ENCODE data around the gene ARHGAP26. TPM values are rescaled to one million over a fixed set of nuclear protein-coding genes. Genes with fewer than 3 reads are reported as not detected.
"Not testable (repeated sequence)": the region's sequence is repeated elsewhere in the genome, so short reads cannot be mapped to it uniquely, and the experiment has no call there.

Gene ARHGAP26
- total and polyA plus RNA-seq, 2 donors (not counting 3 experiments of a cell fraction or from before 2014, with no cell fraction given), result 3.1 to 16.2 TPM

DNA sequence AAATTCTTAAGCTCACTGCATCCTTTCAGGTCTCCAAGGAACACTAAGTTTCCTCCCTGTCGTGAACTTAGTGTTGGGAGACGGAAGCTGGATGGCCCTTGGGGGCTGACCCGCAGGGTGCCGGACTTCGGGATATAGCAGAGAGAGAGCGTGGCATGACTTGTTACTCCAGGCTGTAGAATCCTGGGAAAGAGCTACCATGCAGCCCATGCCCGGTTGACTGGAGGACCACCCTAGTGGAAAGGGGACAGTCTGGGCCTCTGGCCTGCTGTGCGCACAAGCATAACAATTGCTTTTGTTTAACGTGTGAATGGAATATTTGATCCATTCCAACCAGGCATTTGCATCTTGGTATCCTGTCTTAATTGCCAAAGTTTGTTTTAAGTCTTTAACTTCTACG is 319.9 kb downstream of the ARHGAP26 start:
- CTCF ChIA-PET, result interaction anchor here (0.9 to 1.0 kb wide), 2 partner anchors 23 to 314 kb away, joined by 3 read pairs; partner anchors contain the start of gene NR3C1
- H3K4me3 ChIP-seq (replicated peaks in 1 of 3; ENCODE audit: insufficient read depth in 1 of 3, low read depth in 1 of 3, low read length in 3 of 3); H3K27ac ChIP-seq (ENCODE audit: insufficient read depth, low read depth, low read length); intact Hi-C loops (cut with micrococcal nuclease); BruUV-seq (replicated peaks); H3K4me2 ChIP-seq (ENCODE audit: insufficient read depth, low read length); dilution Hi-C loops (cut with MboI; ENCODE audit: extremely low pct_ligation_motif_present, low sequenced_read_pairs); H3K36me3 ChIP-seq (ENCODE audit: control insufficient read depth in 2 of 2, extremely low read depth in 1 of 2, insufficient read depth in 2 of 2, low read length in 2 of 2); DNase-seq (ENCODE audit: low read depth, low spot score); FAIRE-seq; H3K79me2 ChIP-seq (ENCODE audit: control insufficient read depth, insufficient read depth, low read length); POLR2A ChIA-PET; H4K20me1 ChIP-seq (replicated peaks; ENCODE audit: control insufficient read depth, extremely low read depth, insufficient read depth, low read length); H3K9me3 ChIP-seq (replicated peaks; ENCODE audit: control insufficient read depth, insufficient read depth, low read length); H3K4me1 ChIP-seq (ENCODE audit: control insufficient read depth, extremely low read depth, insufficient read depth, low read length); H3K9me1 ChIP-seq (replicated peaks; ENCODE audit: control insufficient read depth, extremely low read depth, insufficient read depth, low read length); H3K27me3 ChIP-seq (ENCODE audit: control insufficient read depth in 2 of 2, insufficient read depth in 2 of 2, low read length in 2 of 2); H3K9ac ChIP-seq (replicated peaks; ENCODE audit: extremely low read depth, insufficient read depth, low read length); H2AFZ ChIP-seq (ENCODE audit: low read depth, low read length): not testable (repeated sequence)

DNA sequence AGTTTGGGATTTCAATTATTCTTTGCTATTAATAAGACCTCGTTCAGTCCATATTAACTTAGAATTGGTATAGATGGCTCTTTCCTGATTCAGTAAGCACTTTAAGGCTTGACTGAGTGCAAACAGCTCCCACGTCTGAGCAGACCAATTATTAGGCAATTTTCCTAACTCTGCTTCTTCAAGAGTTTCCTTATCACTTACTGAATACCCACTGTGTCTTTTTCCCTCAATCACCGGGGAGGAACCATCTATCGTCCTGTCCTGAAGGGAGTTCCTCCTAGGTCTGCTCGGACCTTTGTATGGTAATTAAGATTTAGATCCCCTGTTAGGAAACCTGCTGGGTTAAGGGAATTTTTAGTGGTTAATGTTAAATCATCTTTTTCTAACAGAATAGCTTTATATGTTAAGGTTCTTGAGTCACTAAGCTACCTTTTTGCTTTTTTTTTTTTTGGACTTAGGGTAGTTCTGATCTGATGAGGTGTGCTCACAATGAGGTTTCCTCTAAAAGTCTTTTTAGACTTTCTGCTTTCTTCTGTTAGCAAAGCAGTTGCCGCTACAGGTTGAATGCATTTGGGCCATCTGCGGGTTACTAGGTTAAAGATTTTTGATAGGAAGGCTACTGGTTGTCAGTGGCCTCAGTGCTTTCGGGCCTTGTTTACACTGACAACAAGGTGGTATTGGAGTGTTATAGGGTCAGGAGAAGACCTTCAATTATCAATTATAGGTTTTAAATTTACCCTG is 322.7 kb downstream of the ARHGAP26 start:
- POLR2A ChIA-PET, result not testable (repeated sequence)

More for the DNA sequence above, 322.7 kb downstream of the ARHGAP26 start:
- H3K4me2 ChIP-seq (ENCODE audit: insufficient read depth, low read length); dilution Hi-C loops (cut with MboI; ENCODE audit: extremely low pct_ligation_motif_present, low sequenced_read_pairs); H3K36me3 ChIP-seq (ENCODE audit: control insufficient read depth in 2 of 2, extremely low read depth in 1 of 2, insufficient read depth in 2 of 2, low read length in 2 of 2); BruUV-seq (replicated peaks); H3K9me1 ChIP-seq (replicated peaks; ENCODE audit: control insufficient read depth, extremely low read depth, insufficient read depth, low read length); H3K9me3 ChIP-seq (replicated peaks; ENCODE audit: control insufficient read depth, insufficient read depth, low read length); H3K79me2 ChIP-seq (ENCODE audit: control insufficient read depth, insufficient read depth, low read length); DNase-seq (ENCODE audit: low read depth, low spot score); H4K20me1 ChIP-seq (replicated peaks; ENCODE audit: control insufficient read depth, extremely low read depth, insufficient read depth, low read length); FAIRE-seq; H3K27ac ChIP-seq (ENCODE audit: insufficient read depth, low read depth, low read length); H3K9ac ChIP-seq (replicated peaks; ENCODE audit: extremely low read depth, insufficient read depth, low read length); H3K4me1 ChIP-seq (ENCODE audit: control insufficient read depth, extremely low read depth, insufficient read depth, low read length); H2AFZ ChIP-seq (ENCODE audit: low read depth, low read length); intact Hi-C loops (cut with micrococcal nuclease); H3K4me3 ChIP-seq (replicated peaks in 1 of 3; ENCODE audit: insufficient read depth in 1 of 3, low read depth in 1 of 3, low read length in 3 of 3); H3K27me3 ChIP-seq (ENCODE audit: control insufficient read depth in 2 of 2, insufficient read depth in 2 of 2, low read length in 2 of 2): not testable (repeated sequence)
- CTCF ChIA-PET, result interaction anchor here (0.6 kb wide), 1 partner anchor 158 kb away, joined by 3 read pairs; no protein-coding TSS in a partner anchor
